ENCODE data around the gene PTPN14.

PTPN14 gene

DNA sequence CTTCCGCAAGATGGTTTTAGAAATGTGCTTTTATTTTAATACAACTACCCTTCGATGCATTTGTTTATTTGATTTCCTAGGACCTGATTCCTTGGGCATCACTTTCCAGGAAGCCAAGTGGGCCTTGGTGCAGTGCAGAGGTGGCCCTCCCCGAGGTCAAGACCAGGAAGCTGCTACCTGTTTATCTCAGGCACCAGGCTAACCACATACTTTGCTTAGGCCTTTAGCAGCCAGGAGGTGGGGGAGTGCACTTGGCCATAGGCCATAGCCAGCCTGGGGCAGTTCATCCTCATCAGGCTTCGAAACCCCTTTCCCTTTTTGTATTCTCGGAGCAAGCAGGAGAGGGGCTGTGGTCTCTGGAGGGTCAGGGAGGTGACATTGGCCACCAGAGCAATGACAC is 225.0 kb downstream of the PTPN14 start:
- FAIRE-seq = no peak

- FAIRE-seq = no peak
Observed at GRCh38 chr1:214324896-214325800, 226.3 kb downstream of the PTPN14 start.

GRCh38 chr1:214321705-214322453 is 229.5 kb downstream of the PTPN14 start:
- FAIRE-seq = no peak

DNA sequence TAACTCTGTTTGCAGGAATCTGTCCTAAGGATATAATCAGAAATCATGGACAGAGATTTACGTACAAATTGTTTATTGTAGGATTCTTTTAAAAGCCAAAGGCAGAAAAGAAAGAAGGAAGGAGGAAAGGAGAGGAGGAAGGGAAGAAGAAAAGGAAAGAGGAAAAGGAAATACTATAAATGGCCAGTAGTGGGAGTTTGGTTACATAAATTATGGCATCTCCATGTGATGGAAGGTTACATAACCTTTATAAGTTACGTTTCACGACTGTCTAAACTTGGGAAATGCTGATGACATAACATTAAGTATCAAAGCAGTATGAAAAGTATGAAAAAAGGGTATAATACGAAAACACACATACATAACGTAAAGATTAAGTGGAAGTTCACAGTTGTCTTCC is 231.5 kb downstream of the PTPN14 start:
- no peak for FAIRE-seq

- no peak for FAIRE-seq
Observed at GRCh38 chr1:214318956-214319736, 232.3 kb downstream of the PTPN14 start.

GRCh38 chr1:214318356-214318755 is 233.0 kb downstream of the PTPN14 start:
- FAIRE-seq = no peak

DNA sequence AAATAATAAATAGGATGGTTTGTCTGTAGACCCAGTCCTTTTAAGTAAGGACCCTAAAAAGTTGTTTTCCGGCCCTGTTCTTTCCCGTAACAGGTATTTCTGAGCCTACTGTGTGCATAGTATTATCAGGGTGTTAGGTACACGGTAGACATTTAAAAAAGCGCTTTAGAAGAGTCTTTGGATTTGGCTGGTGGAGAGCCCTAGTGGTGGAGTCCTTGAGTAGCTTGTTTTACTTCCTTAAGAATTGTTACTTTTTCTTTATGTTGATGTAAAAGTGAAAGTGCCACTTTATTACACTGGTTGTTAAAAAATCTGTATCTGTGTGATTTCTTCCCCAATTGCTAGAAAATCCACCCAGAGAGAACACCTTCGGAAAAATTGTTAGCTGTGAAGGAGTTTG is 233.7 kb downstream of the PTPN14 start:
- FAIRE-seq = no peak

DNA sequence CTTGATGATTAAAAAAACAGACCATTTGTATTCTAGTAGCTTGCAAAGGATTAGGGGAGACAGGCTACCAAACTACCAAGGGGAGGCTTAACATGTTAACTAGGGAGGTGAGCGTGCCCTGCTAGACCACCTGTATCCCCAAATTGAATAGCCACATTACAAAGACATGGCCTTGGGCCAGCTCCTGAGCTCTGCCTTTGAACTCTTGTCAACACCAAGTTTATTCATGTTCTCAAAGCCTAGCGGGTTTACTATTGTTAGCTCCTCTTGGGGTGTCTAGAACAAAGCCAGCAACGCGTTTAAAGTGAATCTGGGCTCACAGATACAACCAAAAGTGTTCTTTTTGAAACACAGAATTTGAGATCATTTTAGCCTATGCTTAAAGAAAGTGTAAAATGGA is 234.1 kb downstream of the PTPN14 start:
- FAIRE-seq = no peak

DNA sequence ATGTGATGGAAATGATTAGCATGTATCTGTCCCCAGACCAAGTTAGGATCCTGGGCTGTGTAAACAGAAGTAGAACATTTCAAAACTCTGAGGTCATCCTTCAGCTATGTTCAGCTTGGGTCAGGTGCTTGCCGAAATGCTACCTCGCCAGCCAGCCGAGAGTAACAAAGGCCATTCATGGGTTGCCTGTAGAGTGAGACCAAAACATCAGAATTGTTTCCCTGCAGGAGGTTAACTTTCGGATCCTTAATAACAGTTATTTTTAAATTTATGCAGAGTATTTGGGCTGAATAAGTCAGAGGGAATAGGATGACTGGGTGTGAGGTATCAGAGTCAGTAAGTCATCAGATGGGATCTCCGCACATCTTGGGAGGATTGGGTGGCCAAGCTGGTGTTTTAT is 234.8 kb downstream of the PTPN14 start:
- no peak for FAIRE-seq

- no peak for FAIRE-seq
Observed at GRCh38 chr1:214314178-214314843, 237.1 kb downstream of the PTPN14 start.

- FAIRE-seq = no peak
Observed at GRCh38 chr1:214312530-214313051, 238.8 kb downstream of the PTPN14 start.

DNA sequence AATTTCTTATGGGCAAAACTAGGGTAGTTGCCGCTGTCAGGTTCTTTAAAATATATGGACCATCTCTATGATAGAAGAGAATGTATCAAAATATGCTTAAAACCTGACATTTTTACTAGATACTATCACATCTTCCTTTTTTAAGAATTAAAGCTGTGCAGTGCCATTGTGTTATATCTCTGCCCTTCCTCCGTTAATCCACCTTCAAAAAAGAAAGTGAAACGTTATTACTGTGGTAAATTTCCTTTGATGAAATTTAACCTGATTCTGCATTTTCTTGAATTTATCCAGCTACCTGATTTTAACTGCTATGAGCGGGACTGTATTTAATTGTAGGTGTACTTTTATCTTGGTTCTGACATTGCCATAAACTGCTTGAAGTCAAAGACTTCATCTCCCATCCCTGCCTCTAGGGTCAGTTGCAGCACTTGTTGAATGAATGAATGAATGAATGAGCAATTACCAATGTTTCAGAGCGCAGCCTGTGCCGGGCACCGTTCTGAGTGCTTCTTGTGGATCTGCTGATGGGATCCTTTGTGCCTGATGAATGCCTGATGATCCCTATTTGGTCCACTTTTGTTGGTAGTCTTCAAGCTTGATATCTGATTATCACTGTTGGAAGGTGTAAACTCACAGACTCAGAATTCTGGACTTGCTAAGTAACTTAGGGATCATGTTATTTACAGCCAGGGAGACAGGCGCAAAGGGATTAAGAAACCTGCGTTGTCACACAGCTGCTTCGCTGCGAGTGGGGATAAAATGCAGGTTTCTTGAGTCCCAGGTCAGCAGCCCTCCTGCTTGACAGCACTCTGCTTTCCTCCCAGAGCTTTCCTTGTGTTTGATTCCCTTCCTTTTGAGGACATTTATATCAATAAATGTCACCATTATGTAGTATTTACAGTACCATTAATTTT is 240.4 kb downstream of the PTPN14 start:
- FAIRE-seq = no peak

DNA sequence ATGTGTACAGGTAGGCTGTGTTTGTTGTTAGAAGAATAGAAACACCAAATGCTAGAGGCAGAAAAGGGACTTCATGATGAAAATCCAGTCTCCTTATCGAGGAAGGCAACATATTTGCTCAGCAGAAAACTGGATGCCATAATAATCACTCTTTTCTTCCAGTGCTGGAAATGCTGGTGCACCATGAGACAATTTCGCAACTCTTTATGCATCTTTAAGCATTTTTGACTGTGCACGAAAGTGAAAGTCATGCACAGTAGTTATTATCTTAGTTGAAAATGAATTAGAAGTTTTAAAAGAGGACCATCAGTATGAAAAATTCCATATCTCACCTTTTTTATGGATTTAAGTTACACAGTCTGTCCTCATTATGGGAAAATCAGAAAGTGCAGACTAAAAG is 241.4 kb downstream of the PTPN14 start:
- FAIRE-seq = no peak

- FAIRE-seq = no peak
Observed at GRCh38 chr1:214306269-214306668, 245.1 kb downstream of the PTPN14 start.

DNA sequence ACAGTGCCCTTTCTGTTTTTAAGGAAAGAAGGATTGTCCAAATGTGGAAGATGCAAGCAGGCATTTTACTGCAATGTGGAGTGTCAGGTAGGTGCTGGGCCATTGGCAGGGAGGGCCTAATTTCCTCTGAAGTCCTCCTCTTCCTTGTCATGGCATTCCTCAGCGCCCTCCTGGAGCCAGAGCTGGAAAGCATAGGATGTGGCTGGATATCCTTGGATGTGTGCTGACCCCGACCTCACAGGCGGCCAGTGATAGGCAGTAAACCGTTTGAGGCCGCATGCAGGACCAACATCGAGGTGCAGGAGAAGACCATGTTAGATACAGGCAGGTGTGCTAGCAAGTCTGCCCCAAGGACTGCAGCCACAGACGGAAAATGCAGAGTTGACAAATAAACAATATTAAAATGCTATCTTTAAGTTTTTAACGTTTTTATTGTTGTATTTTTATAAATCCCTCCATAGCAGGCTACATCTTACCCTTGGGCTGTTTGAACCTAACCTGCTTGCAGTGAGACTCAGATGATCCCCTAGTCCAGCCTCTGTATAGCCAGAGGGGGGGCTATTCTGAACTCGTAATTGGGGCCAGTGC is 246.1 kb downstream of the PTPN14 start:
- FAIRE-seq = no peak

- FAIRE-seq = no peak
Observed at GRCh38 chr1:214303141-214303930, 248.1 kb downstream of the PTPN14 start.

DNA sequence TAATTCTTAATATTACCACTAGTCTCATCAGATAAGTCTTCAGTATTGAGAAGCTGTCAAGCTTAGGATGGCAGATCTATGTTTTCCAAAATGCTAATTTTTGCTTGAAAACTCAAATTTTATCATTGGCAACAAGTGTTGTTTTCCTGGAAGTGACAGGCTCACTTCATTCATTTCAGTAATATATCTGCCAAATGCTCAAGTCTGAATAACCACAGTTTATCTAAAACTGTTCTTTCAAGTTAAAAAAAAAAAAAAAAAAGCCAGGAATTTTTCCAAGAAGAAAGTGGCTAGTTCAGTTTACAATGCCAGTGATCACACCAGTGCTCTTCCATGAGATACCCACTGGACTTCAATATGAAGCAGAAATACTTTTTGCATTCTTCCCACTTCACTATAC is 249.9 kb downstream of the PTPN14 start:
- no peak for FAIRE-seq

DNA sequence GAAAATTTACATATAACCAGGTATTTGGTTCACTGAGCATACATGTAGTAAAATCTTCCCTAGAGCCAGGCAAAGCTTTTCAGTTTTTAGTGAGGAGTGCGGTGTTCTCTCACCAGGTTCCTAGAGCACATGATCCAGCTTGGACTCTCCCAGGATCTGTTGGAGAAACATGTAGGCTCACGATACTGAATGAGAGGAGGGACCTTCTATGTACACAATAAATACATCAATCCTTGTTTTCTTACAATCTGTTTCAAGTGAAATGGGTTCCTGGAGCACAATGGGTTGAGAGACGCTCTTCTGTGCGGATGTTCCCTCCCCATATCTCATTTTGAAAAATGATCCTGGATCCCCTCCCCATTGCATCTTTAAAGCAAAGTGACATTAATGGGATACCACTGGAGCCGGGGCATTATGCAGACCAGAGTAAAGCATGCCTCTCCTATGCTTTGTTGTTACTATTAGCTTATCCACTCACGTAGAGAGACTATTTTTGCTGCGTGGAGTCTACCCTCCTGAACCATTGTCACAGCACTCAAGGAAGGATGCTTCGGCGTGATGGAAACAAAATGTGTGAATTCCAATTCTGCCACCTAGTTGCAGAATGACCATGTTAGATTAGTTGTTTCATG is 251.1 kb downstream of the PTPN14 start:
- FAIRE-seq = no peak

All from G401.6 (cell line).